Stimulated activated CD8-positive, alpha-beta memory T cell treated with anti-CD3 and anti-CD28 coated beads, Interleukin-4, amount 100 ng/mL, for 24 hours (primary cell): ENCODE data around the gene TMEM250.

Experiments used
- DNase-seq: peaks from one replicate; pipeline ENCODE4 v3.0.0-alpha.2; 2020; ENCODE audit warnings: low read depth

TMEM250 gene

GRCh38 chr9:136147890-136148714, 29.4 kb upstream of the TMEM250 start:
- no peak for DNase-seq

GRCh38 chr9:136147038-136147889, 28.6 kb upstream of the TMEM250 start:
- no peak for DNase-seq

- no peak for DNase-seq
Measured at GRCh38 chr9:136146126-136147037, 27.7 kb upstream of the TMEM250 start.

GRCh38 chr9:136145580-136145979, 26.9 kb upstream of the TMEM250 start:
- no peak for DNase-seq

- DNase-seq: no peak
Measured at GRCh38 chr9:136144450-136144849, 25.8 kb upstream of the TMEM250 start.

- no peak for DNase-seq
Measured at GRCh38 chr9:136143215-136144001, 24.7 kb upstream of the TMEM250 start.

- no peak for DNase-seq
Measured at GRCh38 chr9:136142859-136143214, 24.2 kb upstream of the TMEM250 start.

- DNase-seq: no peak
Measured at GRCh38 chr9:136142414-136142796, 23.7 kb upstream of the TMEM250 start.

GRCh38 chr9:136141682-136142413, 23.2 kb upstream of the TMEM250 start:
- DNase-seq: no peak

- no peak for DNase-seq
Measured at GRCh38 chr9:136140966-136141365, 22.3 kb upstream of the TMEM250 start.

GRCh38 chr9:136140046-136140445, 21.4 kb upstream of the TMEM250 start:
- DNase-seq: no peak

- peak; percentile 25 for DNase-seq
Measured at GRCh38 chr9:136138566-136138965, 19.9 kb upstream of the TMEM250 start.

- DNase-seq: no peak
Measured at GRCh38 chr9:136137321-136138265, 18.9 kb upstream of the TMEM250 start.

- DNase-seq: no peak
Measured at GRCh38 chr9:136136127-136136925, 17.7 kb upstream of the TMEM250 start.

GRCh38 chr9:136135326-136136126, 16.9 kb upstream of the TMEM250 start:
- DNase-seq: no peak

GRCh38 chr9:136133959-136134484, 15.3 kb upstream of the TMEM250 start:
- no peak for DNase-seq

- DNase-seq: no peak
Measured at GRCh38 chr9:136133191-136133958, 14.7 kb upstream of the TMEM250 start.
